ENCODE data around the gene RPL37A.

RPL37A gene

GRCh38 chr2:216498379-216499352 is at the start of gene RPL37A:
Gene RPL37A, plus strand, starts transcription at chr2:216498844. Its CDS starts 31 bp downstream, at chr2:216498875.
- TF ChIP-seq REST (IDR thresholded peaks at IDR 0.05; ENCODE audit: low read depth) (no peak; the same call in 1 of the 2 replicates), USF1 (IDR thresholded peaks at IDR 0.05) (no peak), CREB1 (IDR thresholded peaks at IDR 0.05; ENCODE audit: low read depth) (no peak), TAF1 (IDR thresholded peaks at IDR 0.05; ENCODE audit: low read depth) (peak; percentile 100), FOXM1 (IDR thresholded peaks at IDR 0.05; ENCODE audit: borderline replicate concordance, low read depth) (no peak), NFIC (IDR thresholded peaks at IDR 0.05) (peak; percentile 8; the same call in 1 of the 2 replicates), TEAD4 (IDR thresholded peaks at IDR 0.05) (peak; percentile 5; the same call in 1 of the 2 replicates), EGR1 (IDR thresholded peaks at IDR 0.05) (no peak), ZBTB7A (IDR thresholded peaks at IDR 0.05; ENCODE audit: low read depth) (no peak), CEBPB (IDR thresholded peaks at IDR 0.05) (peak; percentile 19; the same call in 1 of the 2 replicates), TCF12 (IDR thresholded peaks at IDR 0.05; ENCODE audit: low read depth) (0 out of 2 replicates have a peak, but pooled peaks have one; percentile 61), EP300 (IDR thresholded peaks at IDR 0.05; ENCODE audit: borderline replicate concordance) (0 out of 2 replicates have a peak, but pooled peaks have one; percentile 35), YY1 (IDR thresholded peaks at IDR 0.05; ENCODE audit: low read depth) (peak; percentile 60; the same call in 1 of the 2 replicates), RAD21 (IDR thresholded peaks at IDR 0.05; ENCODE audit: low read depth) (no peak), MAX (IDR thresholded peaks at IDR 0.05) (peak; percentile 96)

- TF ChIP-seq USF1 (IDR thresholded peaks at IDR 0.05), result no peak
- no peak for TF ChIP-seq TEAD4 (IDR thresholded peaks at IDR 0.05)
- no peak for TF ChIP-seq CREB1 (IDR thresholded peaks at IDR 0.05; ENCODE audit: low read depth)
- TF ChIP-seq TAF1 (IDR thresholded peaks at IDR 0.05; ENCODE audit: low read depth), result no peak
- no peak for TF ChIP-seq NFIC (IDR thresholded peaks at IDR 0.05)
- no peak for TF ChIP-seq EP300 (IDR thresholded peaks at IDR 0.05; ENCODE audit: borderline replicate concordance)
- TF ChIP-seq REST (IDR thresholded peaks at IDR 0.05; ENCODE audit: low read depth), result no peak
- no peak for TF ChIP-seq CEBPB (IDR thresholded peaks at IDR 0.05)
- no peak for TF ChIP-seq YY1 (IDR thresholded peaks at IDR 0.05; ENCODE audit: low read depth)
- TF ChIP-seq TCF12 (IDR thresholded peaks at IDR 0.05; ENCODE audit: low read depth), result no peak
- no peak for TF ChIP-seq EGR1 (IDR thresholded peaks at IDR 0.05)
- TF ChIP-seq RAD21 (IDR thresholded peaks at IDR 0.05; ENCODE audit: low read depth), result no peak
- no peak for TF ChIP-seq MAX (IDR thresholded peaks at IDR 0.05)
- TF ChIP-seq ZBTB7A (IDR thresholded peaks at IDR 0.05; ENCODE audit: low read depth), result no peak
- no peak for TF ChIP-seq FOXM1 (IDR thresholded peaks at IDR 0.05; ENCODE audit: borderline replicate concordance, low read depth)
These were observed 48.3 kb upstream of the RPL37A start for GRCh38 chr2:216450346-216450745.

- TF ChIP-seq TAF1 (IDR thresholded peaks at IDR 0.05; ENCODE audit: low read depth) (no peak), RAD21 (IDR thresholded peaks at IDR 0.05; ENCODE audit: low read depth) (no peak), NFIC (IDR thresholded peaks at IDR 0.05) (no peak), CREB1 (IDR thresholded peaks at IDR 0.05; ENCODE audit: low read depth) (no peak), USF1 (IDR thresholded peaks at IDR 0.05) (no peak), EGR1 (IDR thresholded peaks at IDR 0.05) (no peak), FOXM1 (IDR thresholded peaks at IDR 0.05; ENCODE audit: borderline replicate concordance, low read depth) (no peak), MAX (IDR thresholded peaks at IDR 0.05) (no peak), YY1 (IDR thresholded peaks at IDR 0.05; ENCODE audit: low read depth) (no peak), EP300 (IDR thresholded peaks at IDR 0.05; ENCODE audit: borderline replicate concordance) (no peak), REST (IDR thresholded peaks at IDR 0.05; ENCODE audit: low read depth) (no peak), ZBTB7A (IDR thresholded peaks at IDR 0.05; ENCODE audit: low read depth) (no peak), TEAD4 (IDR thresholded peaks at IDR 0.05) (no peak), TCF12 (IDR thresholded peaks at IDR 0.05; ENCODE audit: low read depth) (no peak), CEBPB (IDR thresholded peaks at IDR 0.05) (no peak)
These were observed 47.9 kb upstream of the RPL37A start for GRCh38 chr2:216450784-216451183.

Data from Ishikawa (cell line).